Raji (cell line): ENCODE measurements around the gene MORN2.

Experiments used
- POLR2A ChIP-seq: IDR thresholded peaks from 2 replicates; pipeline ENCODE4 v1.6.1; 2011; ENCODE audit warnings: low read depth, low read length, control low read depth; ENCODE audit not compliant: insufficient read depth

Gene MORN2

GRCh38 chr2:38930600-38930999 lies 54.8 kb downstream of the MORN2 start:
- TF ChIP-seq POLR2A, result no peak
